ENCODE results near the gene ELF5. TPM values are rescaled to one million over a fixed set of nuclear protein-coding genes. Genes with fewer than 3 reads are reported as not detected.
A peak's percentile ranks its signal among the peaks of the same experiment; 100 is the strongest.

The ELF5 gene
- polyA plus RNA-seq, 1 donor, result 1.1 TPM

GRCh38 chr11:34492806-34493414 lies 20.7 kb downstream of the ELF5 start:
- DNase-seq, result peak; percentile 45

- DNase-seq, result no peak
These were observed 23.3 kb downstream of the ELF5 start for GRCh38 chr11:34490304-34490703.

- DNase-seq, result no peak
These were observed 24.6 kb downstream of the ELF5 start for GRCh38 chr11:34488855-34489557.

- DNase-seq, result no peak
These were observed 26.2 kb downstream of the ELF5 start for GRCh38 chr11:34487430-34487829.

- DNase-seq, result no peak
These were observed 30.3 kb downstream of the ELF5 start for GRCh38 chr11:34483106-34483874.

- no peak for DNase-seq
These were observed 32.3 kb downstream of the ELF5 start for GRCh38 chr11:34481307-34481706.

GRCh38 chr11:34480314-34480713 lies 33.3 kb downstream of the ELF5 start:
- DNase-seq, result no peak

GRCh38 chr11:34478845-34479663 lies 34.5 kb downstream of the ELF5 start:
- no peak for DNase-seq

GRCh38 chr11:34476849-34477248 lies 36.7 kb downstream of the ELF5 start:
- no peak for DNase-seq

GRCh38 chr11:34475656-34476055 lies 37.9 kb downstream of the ELF5 start:
- no peak for DNase-seq

GRCh38 chr11:34473603-34474169 lies 39.9 kb downstream of the ELF5 start:
- no peak for DNase-seq

GRCh38 chr11:34468209-34468841 lies 45.3 kb downstream of the ELF5 start:
- no peak for DNase-seq

GRCh38 chr11:34466802-34467488 lies 46.6 kb downstream of the ELF5 start:
- no peak for DNase-seq

- no peak for DNase-seq
These were observed 49.0 kb downstream of the ELF5 start for GRCh38 chr11:34464591-34465051.

GRCh38 chr11:34461215-34461614 lies 52.4 kb downstream of the ELF5 start:
- DNase-seq, result no peak

GRCh38 chr11:34460278-34460677 lies 53.3 kb downstream of the ELF5 start:
- no peak for DNase-seq

- DNase-seq, result no peak
These were observed 54.0 kb downstream of the ELF5 start for GRCh38 chr11:34459507-34460162.

- no peak for DNase-seq
These were observed 55.1 kb downstream of the ELF5 start for GRCh38 chr11:34458525-34458924.

- DNase-seq, result no peak
These were observed 56.0 kb downstream of the ELF5 start for GRCh38 chr11:34457607-34458006.

- DNase-seq, result no peak
These were observed 59.1 kb downstream of the ELF5 start for GRCh38 chr11:34454308-34455032.

Data from hindlimb muscle (tissue), 1 donor.